NB4 (cell line): ENCODE results near the gene WNT1.
A peak's percentile ranks its signal among the peaks of the same experiment; 100 is the strongest.

ENCODE experiments used
- DNase-seq: peaks from one replicate; pipeline ENCODE4 v3.0.0; 2010; ENCODE audit warnings: low read depth
- H3K4me3 ChIP-seq: one replicate; pipeline ENCODE4 v1.5.1; 2011; ENCODE audit warnings: mild to moderate bottlenecking, low read depth, low read length, moderate library complexity
- CTCF ChIP-seq: IDR thresholded peaks from one replicate; pipeline ENCODE4 v1.5.1; 2012; ENCODE audit warnings: low read depth, low read length
- MAX ChIP-seq: IDR thresholded peaks from 2 replicates; pipeline ENCODE4 v1.6.1; 2011; ENCODE audit warnings: low read depth, low read length
- MYC ChIP-seq: IDR thresholded peaks from 2 replicates; pipeline ENCODE4 v1.6.1; 2011; ENCODE audit warnings: low read depth, low read length
- POLR2A ChIP-seq: IDR thresholded peaks from 2 replicates; pipeline ENCODE4 v1.6.1; 2011; ENCODE audit warnings: mild to moderate bottlenecking; ENCODE audit not compliant: insufficient read length; ENCODE audit errors: extremely low read depth

The WNT1 gene

GRCh38 chr12:48988030-48988649 lies 10.0 kb downstream of the WNT1 start:
- TF ChIP-seq MYC (no peak), MAX (0 out of 2 replicates have a peak, but pooled peaks have one; percentile 20), CTCF (peak; percentile 97)
- no peak overlapping the region for H3K4me3 ChIP-seq
- DNase-seq: peak; percentile 76

GRCh38 chr12:48990552-48990951 lies 12.4 kb downstream of the WNT1 start:
- H3K4me3 ChIP-seq: no peak overlapping the region
- no peak for DNase-seq
- TF ChIP-seq POLR2A: no peak
- no peak for TF ChIP-seq MYC
- TF ChIP-seq MAX: no peak

GRCh38 chr12:48991247-48992050 lies 13.3 kb downstream of the WNT1 start:
- H3K4me3 ChIP-seq: no peak overlapping the region
- TF ChIP-seq POLR2A: no peak
- no peak for TF ChIP-seq CTCF
- no peak for TF ChIP-seq MYC
- no peak for TF ChIP-seq MAX
- no peak for DNase-seq

- TF ChIP-seq MYC (no peak), CTCF (no peak), MAX (no peak), POLR2A (no peak)
- no peak overlapping the region for H3K4me3 ChIP-seq
- DNase-seq: no peak
These were observed 15.7 kb downstream of the WNT1 start for GRCh38 chr12:48993787-48994186.

- TF ChIP-seq MYC: no peak
- no peak for DNase-seq
- H3K4me3 ChIP-seq: no peak overlapping the region
These were observed 16.3 kb downstream of the WNT1 start for GRCh38 chr12:48994224-48995085.

GRCh38 chr12:48995086-48995879 lies 17.2 kb downstream of the WNT1 start:
- TF ChIP-seq MYC (no peak), CTCF (peak; percentile 71), MAX (no peak), POLR2A (no peak)
- H3K4me3 ChIP-seq: no peak overlapping the region
- DNase-seq: peak; percentile 76
